Measurements from ENCODE around the gene GABRG3. TPM values are rescaled to one million over a fixed set of nuclear protein-coding genes. Genes with fewer than 3 reads are reported as not detected.
"Not testable (repeated sequence)": the region's sequence is repeated elsewhere in the genome, so short reads cannot be mapped to it uniquely, and the experiment has no call there.

Gene GABRG3
- total RNA-seq, 1 experiment from 2014 or later = not detected

- no peak for DNase-seq (ENCODE audit: low read depth in 1 of 2, low spot score in 2 of 2)
These were observed 3.2 kb upstream of the GABRG3 start for GRCh38 chr15:26967719-26968269.

GRCh38 chr15:26968806-26969205 is 2.2 kb upstream of the GABRG3 start:
- Histone ChIP-seq H3K27ac (no peak overlapping the region), H3K4me1 (replicated peaks) (no peaks in the 10 kb centered on the region), H3K36me3 (no peaks in the 10 kb centered on the region), H3K27me3 (replicated peaks) (no peaks in the 10 kb centered on the region), H3K4me3 (no peak overlapping the region), H3K9me3 (replicated peaks) (no peaks in the 10 kb centered on the region; the same call in 1 of the 2 replicates)
- no peak for DNase-seq (ENCODE audit: low read depth in 1 of 2, low spot score in 2 of 2)

More at GRCh38 chr15:26967719-26968269, 3.2 kb upstream of the GABRG3 start:
- no peak overlapping the region for H3K27ac ChIP-seq
- no peak overlapping the region for H3K4me3 ChIP-seq
- H3K36me3 ChIP-seq = no peaks in the 10 kb centered on the region
- no peaks in the 10 kb centered on the region for H3K4me1 ChIP-seq (replicated peaks)
- no peaks in the 10 kb centered on the region for H3K27me3 ChIP-seq (replicated peaks)
- no peaks in the 10 kb centered on the region; the same call in 1 of the 2 replicates for H3K9me3 ChIP-seq (replicated peaks)

GRCh38 chr15:26971271-26972018 is 464 bp downstream of the GABRG3 start:
- no peaks in the 10 kb centered on the region for H3K9me3 ChIP-seq (replicated peaks)
- H3K36me3 ChIP-seq = no peaks in the 10 kb centered on the region
- no peak overlapping the region for H3K4me3 ChIP-seq
- no peaks in the 10 kb centered on the region for H3K4me1 ChIP-seq (replicated peaks)
- DNase-seq (ENCODE audit: low read depth in 1 of 2, low spot score in 2 of 2) = no peak
- no peak overlapping the region for H3K27ac ChIP-seq
- no peaks in the 10 kb centered on the region for H3K27me3 ChIP-seq (replicated peaks)

GRCh38 chr15:26972636-26973035 is 1.7 kb downstream of the GABRG3 start:
- no peaks in the 10 kb centered on the region for H3K9me3 ChIP-seq (replicated peaks)
- no peak overlapping the region for H3K4me3 ChIP-seq
- H3K27me3 ChIP-seq (replicated peaks) = no peaks in the 10 kb centered on the region
- no peak for DNase-seq (ENCODE audit: low read depth in 1 of 2, low spot score in 2 of 2)
- no peak overlapping the region for H3K27ac ChIP-seq
- no peaks in the 10 kb centered on the region for H3K4me1 ChIP-seq (replicated peaks)
- H3K36me3 ChIP-seq = no peaks in the 10 kb centered on the region

- no peaks in the 10 kb centered on the region for H3K4me1 ChIP-seq (replicated peaks)
- no peaks in the 10 kb centered on the region for H3K27me3 ChIP-seq (replicated peaks)
- DNase-seq (ENCODE audit: low read depth in 1 of 2, low spot score in 2 of 2) = no peak
- no peak overlapping the region for H3K27ac ChIP-seq
- H3K9me3 ChIP-seq (replicated peaks) = no peaks in the 10 kb centered on the region
- no peak overlapping the region for H3K4me3 ChIP-seq
- H3K36me3 ChIP-seq = no peaks in the 10 kb centered on the region
These were observed 3.3 kb downstream of the GABRG3 start for GRCh38 chr15:26974120-26974780.

- H3K4me1 ChIP-seq (replicated peaks) = no peaks in the 10 kb centered on the region
- no peaks in the 10 kb centered on the region for H3K36me3 ChIP-seq
- H3K27ac ChIP-seq = no peak overlapping the region
- H3K9me3 ChIP-seq (replicated peaks) = no peaks in the 10 kb centered on the region; the same call in none of the 2 replicates
- H3K27me3 ChIP-seq (replicated peaks) = no peaks in the 10 kb centered on the region
- no peak overlapping the region for H3K4me3 ChIP-seq
- no peak for DNase-seq (ENCODE audit: low read depth in 1 of 2, low spot score in 2 of 2)
These were observed 10.5 kb downstream of the GABRG3 start for GRCh38 chr15:26981492-26981891.

- H3K9me3 ChIP-seq (replicated peaks) = no peaks in the 10 kb centered on the region; the same call in none of the 2 replicates
- no peak for DNase-seq (ENCODE audit: low read depth in 1 of 2, low spot score in 2 of 2)
- no peak overlapping the region for H3K27ac ChIP-seq
- no peaks in the 10 kb centered on the region for H3K4me1 ChIP-seq (replicated peaks)
- H3K36me3 ChIP-seq = no peaks in the 10 kb centered on the region
- no peak overlapping the region for H3K4me3 ChIP-seq
- no peaks in the 10 kb centered on the region for H3K27me3 ChIP-seq (replicated peaks)
These were observed 12.8 kb downstream of the GABRG3 start for GRCh38 chr15:26983822-26984221.

GRCh38 chr15:26985050-26985449 is 14.1 kb downstream of the GABRG3 start:
- no peak for DNase-seq (ENCODE audit: low read depth in 1 of 2, low spot score in 2 of 2)

GRCh38 chr15:26996250-26996649 is 25.3 kb downstream of the GABRG3 start:
- Histone ChIP-seq H3K27ac (no peak overlapping the region), H3K9me3 (replicated peaks) (no peaks in the 10 kb centered on the region; the same call in 1 of the 2 replicates), H3K4me1 (replicated peaks) (no peaks in the 10 kb centered on the region), H3K27me3 (replicated peaks) (no peaks in the 10 kb centered on the region), H3K36me3 (no peaks in the 10 kb centered on the region), H3K4me3 (no peak overlapping the region)
- DNase-seq (ENCODE audit: low read depth in 1 of 2, low spot score in 2 of 2) = no peak

More at GRCh38 chr15:26985050-26985449, 14.1 kb downstream of the GABRG3 start:
- H3K27ac ChIP-seq = no peak overlapping the region
- H3K4me3 ChIP-seq = no peak overlapping the region
- no peaks in the 10 kb centered on the region for H3K36me3 ChIP-seq
- no peaks in the 10 kb centered on the region; the same call in none of the 2 replicates for H3K9me3 ChIP-seq (replicated peaks)
- H3K4me1 ChIP-seq (replicated peaks) = no peaks in the 10 kb centered on the region
- H3K27me3 ChIP-seq (replicated peaks) = no peaks in the 10 kb centered on the region

- not testable (repeated sequence) for H3K4me1 ChIP-seq (replicated peaks); H3K27me3 ChIP-seq (replicated peaks); H3K36me3 ChIP-seq; DNase-seq (ENCODE audit: low read depth in 1 of 2, low spot score in 2 of 2); H3K27ac ChIP-seq; H3K4me3 ChIP-seq; H3K9me3 ChIP-seq (replicated peaks)
These were observed 32.0 kb downstream of the GABRG3 start for GRCh38 chr15:27003003-27003402.

- not testable (repeated sequence) for H3K27ac ChIP-seq; H3K9me3 ChIP-seq (replicated peaks); H3K4me3 ChIP-seq; H3K36me3 ChIP-seq; H3K4me1 ChIP-seq (replicated peaks); H3K27me3 ChIP-seq (replicated peaks); DNase-seq (ENCODE audit: low read depth in 1 of 2, low spot score in 2 of 2)
These were observed 33.2 kb downstream of the GABRG3 start for GRCh38 chr15:27004226-27004625.

- H3K4me3 ChIP-seq = no peak overlapping the region
- H3K36me3 ChIP-seq = no peaks in the 10 kb centered on the region
- DNase-seq (ENCODE audit: low read depth in 1 of 2, low spot score in 2 of 2) = peak in 1 of 2 experiments; percentile 26
- H3K27me3 ChIP-seq (replicated peaks) = no peaks in the 10 kb centered on the region
- no peaks in the 10 kb centered on the region for H3K4me1 ChIP-seq (replicated peaks)
- no peak overlapping the region for H3K27ac ChIP-seq
- no peaks in the 10 kb centered on the region for H3K9me3 ChIP-seq (replicated peaks)
These were observed 46.3 kb downstream of the GABRG3 start for GRCh38 chr15:27017168-27017809.

- Histone ChIP-seq H3K9me3 (replicated peaks) (no peaks in the 10 kb centered on the region), H3K27me3 (replicated peaks) (no peaks in the 10 kb centered on the region), H3K4me3 (no peak overlapping the region), H3K36me3 (no peaks in the 10 kb centered on the region), H3K4me1 (replicated peaks) (no peaks in the 10 kb centered on the region), H3K27ac (no peak overlapping the region)
- no peak for DNase-seq (ENCODE audit: low read depth in 1 of 2, low spot score in 2 of 2)
These were observed 48.7 kb downstream of the GABRG3 start for GRCh38 chr15:27019687-27020086.

Measured in SJSA1 (cell line).